ENCODE results near the gene CTSK. TPM values are rescaled to one million over a fixed set of nuclear protein-coding genes. Genes with fewer than 3 reads are reported as not detected.

The CTSK gene
- total RNA-seq, 4 donors from 2014 or later, result 8.4 to 20.2 (median 17.7) TPM

GRCh38 chr1:150765296-150765976 lies 42.6 kb downstream of the CTSK start, which contains the start of gene CTSS:
CTSS (minus strand) TSS chr1:150765778; CDS start chr1:150764763, 1,015 bp downstream.
- Histone ChIP-seq H3K27me3 (no peaks in the 10 kb centered on the region), H3K36me3 (no peaks in the 10 kb centered on the region), H3K9me3 (no peaks in the 10 kb centered on the region), H3K4me3 (peak within 1 kb of the TSS; percentile 26 to 38 (median 28)), H3K4me1 (peaks cover 0 to 3% of the 10 kb centered on the region in 2 donors), H3K27ac (peak within 1 kb of the TSS in 3 of 4 donors; percentile 5 to 39 (median 37))
- in situ Hi-C loops (cut with MboI; ENCODE audit: low sequenced_read_pairs in 4 of 4) (no loop called here), intact Hi-C loops (cut with DNase I; ENCODE audit: low total_unique reads) (no loop called here)
- DNase-seq (no peak), ATAC-seq (no peak)
- TF ChIP-seq, protein P1, sequence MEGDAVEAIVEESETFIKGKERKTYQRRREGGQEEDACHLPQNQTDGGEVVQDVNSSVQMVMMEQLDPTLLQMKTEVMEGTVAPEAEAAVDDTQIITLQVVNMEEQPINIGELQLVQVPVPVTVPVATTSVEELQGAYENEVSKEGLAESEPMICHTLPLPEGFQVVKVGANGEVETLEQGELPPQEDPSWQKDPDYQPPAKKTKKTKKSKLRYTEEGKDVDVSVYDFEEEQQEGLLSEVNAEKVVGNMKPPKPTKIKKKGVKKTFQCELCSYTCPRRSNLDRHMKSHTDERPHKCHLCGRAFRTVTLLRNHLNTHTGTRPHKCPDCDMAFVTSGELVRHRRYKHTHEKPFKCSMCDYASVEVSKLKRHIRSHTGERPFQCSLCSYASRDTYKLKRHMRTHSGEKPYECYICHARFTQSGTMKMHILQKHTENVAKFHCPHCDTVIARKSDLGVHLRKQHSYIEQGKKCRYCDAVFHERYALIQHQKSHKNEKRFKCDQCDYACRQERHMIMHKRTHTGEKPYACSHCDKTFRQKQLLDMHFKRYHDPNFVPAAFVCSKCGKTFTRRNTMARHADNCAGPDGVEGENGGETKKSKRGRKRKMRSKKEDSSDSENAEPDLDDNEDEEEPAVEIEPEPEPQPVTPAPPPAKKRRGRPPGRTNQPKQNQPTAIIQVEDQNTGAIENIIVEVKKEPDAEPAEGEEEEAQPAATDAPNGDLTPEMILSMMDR (IDR thresholded peaks at IDR 0.05 in 4 of 5, conservative IDR thresholded peaks at IDR 0.05 in 1 of 5), result no peak
- no peak for TF ChIP-seq POLR2A (IDR thresholded peaks at IDR 0.05)

DNA sequence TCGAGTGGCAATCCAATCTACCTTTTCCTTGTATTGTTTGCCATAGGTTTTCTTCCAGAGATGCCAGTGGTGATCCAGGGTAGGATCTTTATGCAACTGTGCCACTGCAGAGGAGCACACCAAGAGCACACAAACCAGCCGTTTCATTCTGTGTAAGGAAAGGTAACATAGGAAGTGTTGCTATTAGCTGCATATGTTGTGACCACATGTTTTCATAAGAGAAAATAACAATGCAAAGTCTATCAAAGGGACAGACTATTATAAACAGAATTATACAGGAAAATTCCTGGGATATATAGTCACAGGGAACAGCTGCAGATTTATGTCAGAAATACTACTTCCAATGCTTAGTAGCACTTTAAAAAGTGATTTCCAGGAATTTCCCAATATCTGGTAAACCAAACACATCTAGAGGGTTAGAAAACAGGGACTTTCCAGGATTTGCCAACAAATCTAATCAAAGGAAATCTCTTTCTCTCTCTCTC lies 43.4 kb downstream of the CTSK start:
- DNase-seq, result no peak
- H3K4me1 ChIP-seq, result peaks cover 0 to 3% of the 10 kb centered on the region in 2 donors
- peak overlapping the region in 1 of 4 donors; percentile 37 for H3K27ac ChIP-seq
- peak overlapping the region in 3 of 4 donors; percentile 28 to 38 (median 29) for H3K4me3 ChIP-seq
- no peak for TF ChIP-seq POLR2A (IDR thresholded peaks at IDR 0.05)
- TF ChIP-seq, protein P1 (IDR thresholded peaks at IDR 0.05 in 4 of 5, conservative IDR thresholded peaks at IDR 0.05 in 1 of 5), result no peak
- intact Hi-C loops (cut with DNase I; ENCODE audit: low total_unique reads), result no loop called here
- no peaks in the 10 kb centered on the region for H3K36me3 ChIP-seq
- no peak for ATAC-seq
- in situ Hi-C loops (cut with MboI; ENCODE audit: low sequenced_read_pairs in 4 of 4), result no loop called here
- no peaks in the 10 kb centered on the region for H3K27me3 ChIP-seq
- no peaks in the 10 kb centered on the region for H3K9me3 ChIP-seq

DNA sequence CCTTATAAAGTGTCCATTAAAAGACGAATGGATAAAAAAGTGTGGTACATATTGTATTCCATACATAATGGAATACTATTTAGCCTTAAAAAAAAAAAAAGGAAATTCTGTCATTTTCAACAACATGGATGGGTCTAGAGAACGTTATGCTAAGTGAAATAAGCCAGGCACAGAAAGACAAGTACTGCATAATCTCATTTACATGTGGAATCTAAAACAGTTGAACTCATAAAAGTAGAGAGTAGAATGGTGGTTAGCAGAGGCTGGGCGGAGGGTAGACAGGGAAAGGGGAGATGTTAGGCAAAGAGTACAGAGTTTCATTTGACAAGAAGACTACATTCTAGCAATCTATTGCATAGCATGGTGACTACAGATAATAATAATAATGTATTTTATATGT lies 45.0 kb downstream of the CTSK start:
- in situ Hi-C loops (cut with MboI; ENCODE audit: low sequenced_read_pairs in 4 of 4) (no loop called here), intact Hi-C loops (cut with DNase I; ENCODE audit: low total_unique reads) (no loop called here)
- no peak for DNase-seq
- H3K9me3 ChIP-seq, result no peaks in the 10 kb centered on the region
- peaks cover 0 to 3% of the 10 kb centered on the region in 2 donors for H3K4me1 ChIP-seq
- H3K27me3 ChIP-seq, result no peaks in the 10 kb centered on the region
- TF ChIP-seq, protein P1 (IDR thresholded peaks at IDR 0.05 in 4 of 5, conservative IDR thresholded peaks at IDR 0.05 in 1 of 5), result no peak
- TF ChIP-seq POLR2A (IDR thresholded peaks at IDR 0.05), result no peak
- no peak for ATAC-seq
- no peak overlapping the region for H3K4me3 ChIP-seq
- H3K27ac ChIP-seq, result no peak overlapping the region
- H3K36me3 ChIP-seq, result no peaks in the 10 kb centered on the region

DNA sequence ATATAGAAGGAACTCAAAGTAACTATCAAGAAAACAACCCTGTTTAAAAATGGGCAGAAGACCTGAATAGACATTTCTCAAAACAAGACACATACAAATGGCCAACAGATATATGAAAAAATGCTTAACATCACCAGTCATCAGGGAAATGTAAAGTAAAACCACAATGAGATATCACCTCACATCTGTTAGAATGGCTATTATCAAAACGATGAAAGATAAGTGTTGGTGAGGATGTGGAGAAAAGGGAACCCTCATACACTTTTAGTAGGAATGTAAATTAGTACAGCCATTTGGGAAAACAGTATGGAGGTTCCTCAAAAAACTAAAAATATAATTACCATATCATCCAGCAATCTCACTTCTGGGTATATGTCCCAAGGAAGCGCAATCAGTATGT lies 45.5 kb downstream of the CTSK start:
- no peak overlapping the region for H3K4me3 ChIP-seq
- H3K9me3 ChIP-seq, result no peaks in the 10 kb centered on the region
- H3K36me3 ChIP-seq, result no peaks in the 10 kb centered on the region
- no peak for DNase-seq
- intact Hi-C loops (cut with DNase I; ENCODE audit: low total_unique reads), result no loop called here
- no peak for ATAC-seq
- TF ChIP-seq POLR2A (IDR thresholded peaks at IDR 0.05), result no peak
- TF ChIP-seq, protein P1 (IDR thresholded peaks at IDR 0.05 in 4 of 5, conservative IDR thresholded peaks at IDR 0.05 in 1 of 5), result no peak
- in situ Hi-C loops (cut with MboI; ENCODE audit: low sequenced_read_pairs in 4 of 4), result no loop called here
- no peaks in the 10 kb centered on the region for H3K27me3 ChIP-seq
- no peak overlapping the region for H3K27ac ChIP-seq
- H3K4me1 ChIP-seq, result peaks cover 0 to 3% of the 10 kb centered on the region in 2 donors

Measured in gastrocnemius medialis (tissue), 4 donors.